ENCODE results near the gene CLRN3.

CLRN3 gene

DNA sequence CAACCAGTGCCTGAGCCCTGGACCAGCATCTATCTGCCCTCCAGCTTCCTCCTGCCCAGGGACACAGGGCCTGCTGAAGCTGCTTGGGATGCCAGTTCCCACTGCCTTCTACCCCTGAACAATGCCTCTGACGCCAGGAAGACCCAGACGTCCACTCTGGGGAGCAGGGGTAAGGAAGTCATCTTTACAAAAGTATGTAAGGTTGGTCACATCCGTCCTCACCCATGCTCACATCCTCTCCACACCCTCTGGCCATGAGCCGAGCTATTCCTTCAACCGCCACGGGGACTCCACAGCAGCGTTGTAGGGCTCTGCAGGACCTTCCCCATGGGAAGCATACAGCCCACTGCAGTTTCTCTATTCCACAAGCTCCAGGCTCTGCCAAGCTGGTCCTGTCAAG is 58.5 kb downstream of the CLRN3 start:
- TF ChIP-seq, protein P1, sequence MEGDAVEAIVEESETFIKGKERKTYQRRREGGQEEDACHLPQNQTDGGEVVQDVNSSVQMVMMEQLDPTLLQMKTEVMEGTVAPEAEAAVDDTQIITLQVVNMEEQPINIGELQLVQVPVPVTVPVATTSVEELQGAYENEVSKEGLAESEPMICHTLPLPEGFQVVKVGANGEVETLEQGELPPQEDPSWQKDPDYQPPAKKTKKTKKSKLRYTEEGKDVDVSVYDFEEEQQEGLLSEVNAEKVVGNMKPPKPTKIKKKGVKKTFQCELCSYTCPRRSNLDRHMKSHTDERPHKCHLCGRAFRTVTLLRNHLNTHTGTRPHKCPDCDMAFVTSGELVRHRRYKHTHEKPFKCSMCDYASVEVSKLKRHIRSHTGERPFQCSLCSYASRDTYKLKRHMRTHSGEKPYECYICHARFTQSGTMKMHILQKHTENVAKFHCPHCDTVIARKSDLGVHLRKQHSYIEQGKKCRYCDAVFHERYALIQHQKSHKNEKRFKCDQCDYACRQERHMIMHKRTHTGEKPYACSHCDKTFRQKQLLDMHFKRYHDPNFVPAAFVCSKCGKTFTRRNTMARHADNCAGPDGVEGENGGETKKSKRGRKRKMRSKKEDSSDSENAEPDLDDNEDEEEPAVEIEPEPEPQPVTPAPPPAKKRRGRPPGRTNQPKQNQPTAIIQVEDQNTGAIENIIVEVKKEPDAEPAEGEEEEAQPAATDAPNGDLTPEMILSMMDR (IDR thresholded peaks at IDR 0.05): no peak
- no peak for DNase-seq (ENCODE audit: low spot score)
- no peak overlapping the region for H3K4me3 ChIP-seq
- no peak overlapping the region for H3K27ac ChIP-seq

DNA sequence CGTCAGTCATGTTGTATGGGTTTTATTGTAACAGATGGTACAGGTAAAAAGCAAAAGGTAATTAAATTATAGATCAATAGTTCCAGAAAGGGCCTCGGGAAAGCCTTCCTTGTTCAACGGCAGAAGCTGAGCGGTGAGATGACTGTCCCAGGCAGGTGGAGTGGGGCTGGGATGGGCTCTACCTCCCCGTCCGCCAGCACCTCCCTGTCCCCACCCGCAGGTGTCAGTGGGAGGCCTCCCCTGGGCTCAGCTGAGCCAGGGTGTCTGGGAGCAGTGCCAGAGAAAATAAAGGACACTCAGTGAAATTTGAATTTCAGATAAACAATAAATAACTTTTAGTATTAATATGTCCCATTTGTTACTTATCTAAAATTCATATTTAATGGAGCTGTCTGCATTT is 58.9 kb downstream of the CLRN3 start:
- TF ChIP-seq, protein P1 (IDR thresholded peaks at IDR 0.05): no peak
- DNase-seq (ENCODE audit: low spot score): no peak

DNA sequence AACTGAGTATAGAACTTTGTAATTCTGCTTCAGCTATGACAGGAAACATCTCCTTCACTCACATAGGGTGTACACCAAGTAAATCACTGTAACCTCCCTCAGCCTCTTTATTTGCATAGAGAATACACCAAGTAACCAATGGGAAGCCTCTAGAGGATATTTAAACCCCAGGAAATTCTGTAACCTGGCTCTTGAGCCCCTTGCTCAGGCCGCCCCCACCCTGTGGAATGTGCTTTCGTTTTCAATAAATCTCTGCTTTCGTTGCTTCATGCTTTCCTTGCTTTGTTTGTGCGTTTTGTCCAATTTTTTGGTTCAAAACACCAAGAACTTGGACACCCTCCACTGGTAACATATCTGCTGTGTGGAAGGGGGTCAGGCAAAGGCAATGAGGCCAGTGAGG is 60.2 kb downstream of the CLRN3 start:
- H3K27ac ChIP-seq: no peak overlapping the region
- DNase-seq (ENCODE audit: low spot score): no peak
- TF ChIP-seq, protein P1 (IDR thresholded peaks at IDR 0.05): no peak
- no peak overlapping the region for H3K4me3 ChIP-seq

More for the DNA sequence above, 58.9 kb downstream of the CLRN3 start:
- H3K4me3 ChIP-seq: no peak overlapping the region
- H3K27ac ChIP-seq: no peak overlapping the region

DNA sequence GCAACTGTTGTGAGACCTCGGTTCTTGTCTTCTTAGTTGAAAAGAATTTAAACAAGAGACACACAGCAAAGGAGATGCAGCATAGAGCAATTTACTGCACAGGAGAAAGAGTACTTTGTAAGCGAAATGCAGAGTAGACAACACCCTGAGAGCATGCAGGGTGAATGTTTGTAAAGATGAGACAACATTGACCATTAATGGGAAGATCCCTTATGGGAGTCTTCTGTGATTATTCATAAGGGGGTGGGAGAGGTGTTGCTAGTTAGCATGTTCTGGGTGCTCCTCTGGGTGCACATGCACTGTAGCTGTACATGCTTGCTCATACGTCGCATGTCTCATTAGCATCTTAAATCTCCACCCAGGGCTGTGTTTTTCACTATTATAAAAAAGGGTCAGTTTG is 62.3 kb downstream of the CLRN3 start:
- no peak overlapping the region for H3K27ac ChIP-seq
- no peak overlapping the region for H3K4me3 ChIP-seq
- TF ChIP-seq, protein P1 (IDR thresholded peaks at IDR 0.05): no peak

More for the DNA sequence above, 62.3 kb downstream of the CLRN3 start:
- DNase-seq (ENCODE audit: low spot score): no peak

Data from coronary artery (tissue), 2 donors.